Colon (tissue), 2 donors: ENCODE measurements around the gene KLHDC8A.

Source experiments
- FAIRE-seq: peaks from 2 replicates; lab custom pipeline; 2012; peaks lifted over from hg19 to GRCh38; lab: Jason Lieb, UNC
- donor health status: control.
- donor health status: control.

The KLHDC8A gene

GRCh38 chr1:205294934-205295333 lies 61.8 kb downstream of the KLHDC8A start:
- no peak for FAIRE-seq

GRCh38 chr1:205294175-205294917 lies 62.4 kb downstream of the KLHDC8A start:
- no peak for FAIRE-seq

- no peak for FAIRE-seq
Observed at GRCh38 chr1:205293350-205294074, 63.2 kb downstream of the KLHDC8A start.

- FAIRE-seq = no peak
Observed at GRCh38 chr1:205291596-205291995, 65.1 kb downstream of the KLHDC8A start.

GRCh38 chr1:205287767-205288559 lies 68.8 kb downstream of the KLHDC8A start:
- no peak for FAIRE-seq

GRCh38 chr1:205287076-205287475 lies 69.6 kb downstream of the KLHDC8A start:
- no peak for FAIRE-seq

GRCh38 chr1:205286335-205286950 lies 70.3 kb downstream of the KLHDC8A start:
- no peak for FAIRE-seq
